Brain microvascular endothelial cell (primary cell): ENCODE measurements around the gene POLR3C.

Experiments used
- DNase-seq: peaks from one replicate; pipeline ENCODE4 v3.0.0-alpha.2; 2020
- H3K27ac ChIP-seq: fragments of 250-450 bp; sonication (Bioruptor Pico); 2 replicates; pipeline ENCODE4 v1.5.1; 2020; ENCODE audit warnings: mild to moderate bottlenecking, moderate library complexity
- H3K27me3 ChIP-seq: fragments of 250-450 bp; sonication (Bioruptor Pico); replicated peaks from 2 replicates; pipeline ENCODE4 v1.5.1; 2020; ENCODE audit warnings: mild to moderate bottlenecking
- H3K36me3 ChIP-seq: fragments of 250-450 bp; sonication (Bioruptor Pico); replicated peaks from 2 replicates; pipeline ENCODE4 v1.5.1; 2020; ENCODE audit warnings: mild to moderate bottlenecking
- H3K4me3 ChIP-seq: 2 replicates; pipeline ENCODE4 v1.5.1; 2011; ENCODE audit warnings: low read depth, mild to moderate bottlenecking, control low read depth, low read length, moderate library complexity
- in situ Hi-C: cut with HindIII; loops from 2 replicates; pipeline ENCODE4 v1.10.0; 2017; ENCODE audit warnings: low sequenced_read_pairs, low pct_ligation_motif_present
- TF ChIP-seq, protein P1 (sequence below): IDR thresholded peaks from 2 replicates; pipeline ENCODE4 v1.5.1; 2011; ENCODE audit warnings: low read depth, mild to moderate bottlenecking, moderate library complexity, low read length, control low read depth, inconsistent platforms; ENCODE audit errors: missing control alignments

The POLR3C gene

GRCh38 chr1:145893306-145894055 lies 69.5 kb downstream of the POLR3C start:
- TF ChIP-seq, protein P1, sequence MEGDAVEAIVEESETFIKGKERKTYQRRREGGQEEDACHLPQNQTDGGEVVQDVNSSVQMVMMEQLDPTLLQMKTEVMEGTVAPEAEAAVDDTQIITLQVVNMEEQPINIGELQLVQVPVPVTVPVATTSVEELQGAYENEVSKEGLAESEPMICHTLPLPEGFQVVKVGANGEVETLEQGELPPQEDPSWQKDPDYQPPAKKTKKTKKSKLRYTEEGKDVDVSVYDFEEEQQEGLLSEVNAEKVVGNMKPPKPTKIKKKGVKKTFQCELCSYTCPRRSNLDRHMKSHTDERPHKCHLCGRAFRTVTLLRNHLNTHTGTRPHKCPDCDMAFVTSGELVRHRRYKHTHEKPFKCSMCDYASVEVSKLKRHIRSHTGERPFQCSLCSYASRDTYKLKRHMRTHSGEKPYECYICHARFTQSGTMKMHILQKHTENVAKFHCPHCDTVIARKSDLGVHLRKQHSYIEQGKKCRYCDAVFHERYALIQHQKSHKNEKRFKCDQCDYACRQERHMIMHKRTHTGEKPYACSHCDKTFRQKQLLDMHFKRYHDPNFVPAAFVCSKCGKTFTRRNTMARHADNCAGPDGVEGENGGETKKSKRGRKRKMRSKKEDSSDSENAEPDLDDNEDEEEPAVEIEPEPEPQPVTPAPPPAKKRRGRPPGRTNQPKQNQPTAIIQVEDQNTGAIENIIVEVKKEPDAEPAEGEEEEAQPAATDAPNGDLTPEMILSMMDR: no peak
- Histone ChIP-seq H3K27ac (no peak overlapping the region), H3K36me3 (no peaks in the 10 kb centered on the region), H3K27me3 (no peaks in the 10 kb centered on the region), H3K4me3 (no peak overlapping the region)
- in situ Hi-C loops: no loop called here
- DNase-seq: no peak
